ES-I3 (cell line): ENCODE measurements around the gene GNPDA2.

Experiments
- H3K36me3 ChIP-seq: 2 replicates; pipeline ENCODE4 v1.6.1; 2013; ENCODE audit warnings: mild to moderate bottlenecking, low read length, control low read depth, moderate library complexity; ENCODE audit not compliant: insufficient read depth
- H3K4me1 ChIP-seq: 2 replicates; pipeline ENCODE4 v1.6.1; 2013; ENCODE audit warnings: mild to moderate bottlenecking, control low read depth, low read length; ENCODE audit not compliant: insufficient read depth
- H3K9ac ChIP-seq: 2 replicates; pipeline ENCODE4 v1.6.1; 2013; ENCODE audit warnings: low read depth, mild to moderate bottlenecking, low read length, moderate library complexity
- H3K9me3 ChIP-seq: 2 replicates; pipeline ENCODE4 v1.6.1; 2013; ENCODE audit warnings: mild to moderate bottlenecking, low read length, moderate library complexity; ENCODE audit not compliant: control insufficient read depth, insufficient read depth

Gene GNPDA2

GRCh38 chr4:44668526-44668925 is 57.8 kb downstream of the GNPDA2 start:
- no peaks in the 10 kb centered on the region for H3K9me3 ChIP-seq

GRCh38 chr4:44663539-44664263 is 62.7 kb downstream of the GNPDA2 start:
- Histone ChIP-seq H3K4me1 (peaks cover 4% of the 10 kb centered on the region; the same call in 1 of the 2 replicates), H3K9ac (no peak overlapping the region), H3K9me3 (no peaks in the 10 kb centered on the region), H3K36me3 (no peaks in the 10 kb centered on the region)

More at GRCh38 chr4:44668526-44668925, 57.8 kb downstream of the GNPDA2 start:
- Histone ChIP-seq H3K36me3 (no peaks in the 10 kb centered on the region), H3K9ac (no peak overlapping the region), H3K4me1 (no peaks in the 10 kb centered on the region)

- Histone ChIP-seq H3K9ac (no peak overlapping the region), H3K9me3 (no peaks in the 10 kb centered on the region), H3K36me3 (no peaks in the 10 kb centered on the region), H3K4me1 (peaks cover 4% of the 10 kb centered on the region; the same call in 1 of the 2 replicates)
Observed at GRCh38 chr4:44662623-44663005, 63.7 kb downstream of the GNPDA2 start.

- Histone ChIP-seq H3K9me3 (no peaks in the 10 kb centered on the region), H3K9ac (no peak overlapping the region), H3K4me1 (peaks cover 4% of the 10 kb centered on the region; the same call in 1 of the 2 replicates), H3K36me3 (no peaks in the 10 kb centered on the region)
Observed at GRCh38 chr4:44661940-44662622, 64.3 kb downstream of the GNPDA2 start.

GRCh38 chr4:44660396-44660795 is 66.0 kb downstream of the GNPDA2 start:
- peaks cover 4% of the 10 kb centered on the region; the same call in 1 of the 2 replicates for H3K4me1 ChIP-seq
- H3K36me3 ChIP-seq = no peaks in the 10 kb centered on the region
- H3K9me3 ChIP-seq = no peaks in the 10 kb centered on the region
- H3K9ac ChIP-seq = no peak overlapping the region

GRCh38 chr4:44652002-44652401 is 74.4 kb downstream of the GNPDA2 start:
- Histone ChIP-seq H3K36me3 (no peaks in the 10 kb centered on the region), H3K9me3 (no peaks in the 10 kb centered on the region), H3K9ac (no peak overlapping the region), H3K4me1 (no peaks in the 10 kb centered on the region)
